Stimulated activated naive B cell treated with anti-CD40 and anti-IgM and Interleukin-4, amounts not matched to agents 10 μg/mL and 1 μg/mL and 100 μg/mL, for 72 hours (primary cell): ENCODE data around the gene ACAD9.
"Not testable (repeated sequence)": the region's sequence is repeated elsewhere in the genome, so short reads cannot be mapped to it uniquely, and the experiment has no call there.

Experiments
- ATAC-seq, 2 donors: fragments of 150-1000 bp; cut with Tn5 transposase; replicated peaks; 2 replicates each; pipeline ENCODE4 v1.10.0; 2021; ENCODE audit warnings: moderate library complexity in 1 of 2
- DNase-seq: peaks from one replicate; pipeline ENCODE4 v3.0.0; 2021
- H3K27ac Mint-ChIP-seq: one replicate; pipeline ENCODE4 v1.8.0; 2022; ENCODE audit warnings: mild to moderate bottlenecking, mixed read lengths
- H3K27me3 Mint-ChIP-seq, 2 donors: one replicate each; pipeline ENCODE4 v1.8.0; 2022; ENCODE audit warnings: mixed read lengths in 2 of 2
- H3K36me3 Mint-ChIP-seq, 2 donors: one replicate each; pipeline ENCODE4 v1.8.0; 2022; ENCODE audit warnings: mixed read lengths in 2 of 2, mild to moderate bottlenecking in 1 of 2
- H3K4me1 Mint-ChIP-seq, 2 donors: one replicate each; pipeline ENCODE4 v1.8.0; 2022; ENCODE audit warnings: mixed read lengths in 2 of 2, mild to moderate bottlenecking in 1 of 2
- H3K4me3 Mint-ChIP-seq, 2 donors: one replicate each; pipeline ENCODE4 v1.8.0; 2022; ENCODE audit warnings: mild to moderate bottlenecking in 2 of 2, mixed read lengths in 2 of 2, moderate library complexity in 1 of 2
- H3K9me3 Mint-ChIP-seq, 2 donors: one replicate each; pipeline ENCODE4 v1.8.0; 2022; ENCODE audit warnings: mixed read lengths in 2 of 2, mild to moderate bottlenecking in 1 of 2

The ACAD9 gene

DNA sequence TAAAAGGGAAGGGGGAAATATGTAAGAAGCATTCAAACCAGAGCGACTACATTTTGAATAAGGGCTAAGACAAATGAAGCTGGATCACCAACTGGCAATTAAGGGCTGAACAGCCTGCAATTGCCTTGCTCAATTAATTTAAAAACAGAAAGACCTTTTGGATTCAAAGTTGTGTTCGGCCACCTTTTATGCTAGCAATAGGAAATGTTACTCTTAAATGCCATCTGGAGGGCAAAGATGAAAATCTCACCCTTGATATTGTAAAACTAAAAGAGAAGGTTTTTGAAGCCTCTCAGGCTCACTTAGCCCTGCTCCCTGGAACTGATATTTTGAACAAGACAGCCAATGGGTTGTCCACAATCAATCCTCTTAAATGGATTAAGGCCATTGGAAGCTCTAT is 44.2 kb downstream of the ACAD9 start:
- Mint-ChIP-seq H3K9me3 (peaks cover 23 to 29% of the 10 kb centered on the region in 2 donors), H3K4me1 (peaks cover 7 to 17% of the 10 kb centered on the region in 2 donors), H3K4me3 (no peak overlapping the region), H3K36me3 (peaks cover 27 to 38% of the 10 kb centered on the region in 2 donors), H3K27ac (no peak overlapping the region), H3K27me3 (peaks cover 3 to 5% of the 10 kb centered on the region in 2 donors)
- DNase-seq (no peak), ATAC-seq (no peak)

GRCh38 chr3:128923986-128924385 is 44.6 kb downstream of the ACAD9 start:
- not testable (repeated sequence) for H3K27me3 Mint-ChIP-seq, DNase-seq, ATAC-seq, H3K4me3 Mint-ChIP-seq, H3K27ac Mint-ChIP-seq
- peaks cover 23 to 29% of the 10 kb centered on the region in 2 donors for H3K9me3 Mint-ChIP-seq
- peaks cover 25 to 34% of the 10 kb centered on the region in 2 donors for H3K36me3 Mint-ChIP-seq
- H3K4me1 Mint-ChIP-seq: peaks cover 7 to 17% of the 10 kb centered on the region in 2 donors

GRCh38 chr3:128929364-128929763 is 49.9 kb downstream of the ACAD9 start:
- Mint-ChIP-seq H3K4me3 (no peak overlapping the region), H3K9me3 (peaks cover 11 to 24% of the 10 kb centered on the region in 2 donors), H3K27ac (no peak overlapping the region), H3K4me1 (no peaks in the 10 kb centered on the region), H3K36me3 (peaks cover 8 to 14% of the 10 kb centered on the region in 2 donors), H3K27me3 (peaks cover 5 to 17% of the 10 kb centered on the region in 2 donors)
- ATAC-seq: no peak
- DNase-seq: no peak

DNA sequence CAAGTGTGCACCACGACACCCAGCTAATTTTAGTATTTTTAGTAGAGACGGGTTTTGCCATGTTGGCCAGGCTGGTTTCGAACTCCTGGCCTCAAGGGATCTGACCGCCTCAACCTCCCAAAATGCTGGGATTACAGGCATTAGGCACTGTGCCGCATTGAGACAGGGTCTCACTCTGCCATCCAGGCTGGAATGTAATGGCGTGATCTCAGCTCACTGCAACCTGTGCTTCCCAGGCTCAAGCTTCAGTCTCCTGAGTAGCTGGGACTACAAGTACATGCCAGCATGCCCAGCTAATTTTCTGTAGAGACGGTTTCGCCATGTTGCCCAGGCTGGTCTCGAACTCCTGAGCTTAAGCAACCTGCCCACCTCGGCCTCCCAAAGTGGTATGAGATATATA is 51.6 kb downstream of the ACAD9 start:
- no peak overlapping the region for H3K4me3 Mint-ChIP-seq
- ATAC-seq: no peak
- H3K27me3 Mint-ChIP-seq: peaks cover 5 to 17% of the 10 kb centered on the region in 2 donors
- H3K27ac Mint-ChIP-seq: no peak overlapping the region
- H3K9me3 Mint-ChIP-seq: peaks cover 8 to 13% of the 10 kb centered on the region in 2 donors
- no peaks in the 10 kb centered on the region for H3K4me1 Mint-ChIP-seq
- no peak for DNase-seq
- H3K36me3 Mint-ChIP-seq: peaks cover 2 to 3% of the 10 kb centered on the region in 2 donors

DNA sequence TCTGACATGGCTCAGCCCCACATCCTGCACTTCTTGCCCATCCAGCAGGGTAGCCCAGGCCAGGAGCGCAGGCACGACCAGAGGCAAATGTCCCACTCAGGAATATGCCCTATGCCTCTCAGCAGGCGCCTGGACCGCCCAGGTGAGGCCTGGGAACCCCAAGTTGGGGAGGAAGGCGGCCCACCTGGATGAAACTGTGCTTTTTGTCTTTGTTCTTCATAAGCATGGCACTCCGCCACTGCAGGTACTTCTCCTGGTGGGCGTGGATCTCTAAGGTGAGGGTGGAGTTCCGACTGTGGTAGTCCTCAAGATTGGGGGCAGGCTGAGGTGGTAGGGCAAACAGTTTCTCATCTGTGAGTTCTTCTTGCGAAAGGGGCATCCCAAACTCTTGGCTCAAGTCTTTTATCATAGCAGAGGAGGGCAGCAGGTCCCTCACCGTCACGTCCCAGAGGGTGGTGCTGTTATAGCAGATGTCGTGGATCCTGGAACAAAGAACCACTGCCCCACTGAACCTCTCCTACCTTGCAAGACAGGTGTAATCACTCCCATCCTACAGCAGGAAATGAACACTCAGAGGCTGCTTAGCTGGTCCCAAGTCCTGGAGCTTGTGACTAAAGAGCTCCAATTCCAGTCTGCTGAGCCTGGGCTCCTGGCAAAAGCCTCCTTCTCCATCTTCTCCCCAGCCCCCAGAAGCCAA is 53.2 kb downstream of the ACAD9 start:
- Mint-ChIP-seq H3K4me3 (no peak overlapping the region), H3K27me3 (peaks cover 0 to 14% of the 10 kb centered on the region in 2 donors), H3K36me3 (peaks cover 0 to 2% of the 10 kb centered on the region in 2 donors), H3K4me1 (no peaks in the 10 kb centered on the region), H3K9me3 (peaks cover 3 to 4% of the 10 kb centered on the region in 2 donors), H3K27ac (no peak overlapping the region)
- ATAC-seq: no peak
- DNase-seq: no peak

DNA sequence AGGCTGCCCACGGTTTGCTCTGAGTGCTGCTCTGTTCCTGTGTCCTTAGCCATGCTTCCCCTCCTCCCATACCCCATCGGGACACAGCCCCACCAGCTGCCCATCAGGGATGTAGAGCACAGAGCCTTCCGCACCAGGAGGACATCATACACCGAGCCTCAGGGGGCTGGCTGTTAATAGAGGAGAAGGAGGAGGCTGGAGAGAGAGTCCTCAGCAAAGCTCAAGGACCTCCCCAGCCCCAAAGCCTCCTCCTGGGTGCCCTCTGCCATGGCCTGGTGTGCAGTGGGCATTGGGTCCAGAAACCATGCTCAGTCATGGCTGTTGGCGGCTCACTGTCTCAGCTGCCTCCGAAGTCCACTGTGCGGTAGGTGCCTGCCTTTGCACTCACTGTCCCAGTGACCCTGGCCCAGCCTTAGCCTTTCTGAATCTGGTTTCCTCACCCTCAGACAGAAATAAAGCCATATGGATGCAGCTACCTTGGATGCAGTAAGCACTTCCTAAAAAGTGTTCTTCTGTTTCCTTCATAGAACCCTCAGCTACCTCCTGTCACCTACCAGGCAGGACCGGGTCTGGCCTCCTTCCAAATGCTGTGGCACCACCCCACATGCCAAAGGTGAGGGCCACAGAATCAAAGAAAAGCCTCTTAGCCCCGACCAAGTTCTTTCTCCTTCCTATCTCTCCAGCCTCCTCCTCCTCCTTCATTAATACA is 53.9 kb downstream of the ACAD9 start:
- Mint-ChIP-seq H3K27me3 (peaks cover 0 to 14% of the 10 kb centered on the region in 2 donors), H3K4me3 (no peak overlapping the region)
- ATAC-seq: no peak

GRCh38 chr3:128933922-128934253 is 54.5 kb downstream of the ACAD9 start:
- Mint-ChIP-seq H3K4me3 (no peak overlapping the region), H3K9me3 (peaks cover 3 to 4% of the 10 kb centered on the region in 2 donors), H3K4me1 (no peaks in the 10 kb centered on the region), H3K27ac (no peak overlapping the region), H3K36me3 (peaks cover 0 to 2% of the 10 kb centered on the region in 2 donors), H3K27me3 (peaks cover 0 to 14% of the 10 kb centered on the region in 2 donors)
- no peak for DNase-seq
- ATAC-seq: no peak

More for the DNA sequence above, 53.9 kb downstream of the ACAD9 start:
- no peaks in the 10 kb centered on the region for H3K4me1 Mint-ChIP-seq
- no peak for DNase-seq
- H3K36me3 Mint-ChIP-seq: peaks cover 0 to 2% of the 10 kb centered on the region in 2 donors
- H3K9me3 Mint-ChIP-seq: peaks cover 3 to 4% of the 10 kb centered on the region in 2 donors
- H3K27ac Mint-ChIP-seq: no peak overlapping the region

- no peak for ATAC-seq
- no peak for DNase-seq
- Mint-ChIP-seq H3K4me1 (no peaks in the 10 kb centered on the region), H3K9me3 (no peaks in the 10 kb centered on the region), H3K27ac (no peak overlapping the region), H3K4me3 (no peak overlapping the region), H3K36me3 (no peaks in the 10 kb centered on the region), H3K27me3 (peaks cover 0 to 10% of the 10 kb centered on the region in 2 donors)
Observed at GRCh38 chr3:128935922-128936321, 56.5 kb downstream of the ACAD9 start.

- H3K4me3 Mint-ChIP-seq: no peak overlapping the region
- H3K4me1 Mint-ChIP-seq: no peaks in the 10 kb centered on the region
- DNase-seq (no peak), ATAC-seq (no peak)
- no peaks in the 10 kb centered on the region for H3K36me3 Mint-ChIP-seq
- H3K9me3 Mint-ChIP-seq: no peaks in the 10 kb centered on the region
- H3K27ac Mint-ChIP-seq: no peak overlapping the region
- H3K27me3 Mint-ChIP-seq: peaks cover 0 to 10% of the 10 kb centered on the region in 2 donors
Observed at GRCh38 chr3:128936341-128936740, 56.9 kb downstream of the ACAD9 start.

GRCh38 chr3:128940252-128940651 is 60.8 kb downstream of the ACAD9 start:
- Mint-ChIP-seq H3K4me3 (no peak overlapping the region), H3K27ac (no peak overlapping the region), H3K9me3 (no peaks in the 10 kb centered on the region), H3K27me3 (peaks cover 0 to 3% of the 10 kb centered on the region in 2 donors), H3K36me3 (no peaks in the 10 kb centered on the region), H3K4me1 (no peaks in the 10 kb centered on the region)
- ATAC-seq: no peak
- no peak for DNase-seq

- Mint-ChIP-seq H3K27me3 (peaks cover 0 to 3% of the 10 kb centered on the region in 2 donors), H3K36me3 (no peaks in the 10 kb centered on the region), H3K27ac (no peak overlapping the region), H3K4me3 (no peak overlapping the region), H3K9me3 (no peaks in the 10 kb centered on the region), H3K4me1 (no peaks in the 10 kb centered on the region)
- ATAC-seq (no peak), DNase-seq (no peak)
Observed at GRCh38 chr3:128942161-128942952, 62.9 kb downstream of the ACAD9 start.

GRCh38 chr3:128945041-128945877 is 65.8 kb downstream of the ACAD9 start:
- Mint-ChIP-seq H3K36me3 (no peaks in the 10 kb centered on the region), H3K27me3 (no peaks in the 10 kb centered on the region), H3K9me3 (no peaks in the 10 kb centered on the region), H3K4me3 (no peak overlapping the region), H3K4me1 (no peaks in the 10 kb centered on the region), H3K27ac (no peak overlapping the region)
- ATAC-seq (no peak), DNase-seq (no peak)

- Mint-ChIP-seq H3K9me3 (no peaks in the 10 kb centered on the region), H3K36me3 (no peaks in the 10 kb centered on the region), H3K4me3 (no peak overlapping the region), H3K4me1 (no peaks in the 10 kb centered on the region), H3K27me3 (no peaks in the 10 kb centered on the region), H3K27ac (no peak overlapping the region)
- DNase-seq: no peak
- no peak for ATAC-seq
Observed at GRCh38 chr3:128945878-128946175, 66.4 kb downstream of the ACAD9 start.

DNA sequence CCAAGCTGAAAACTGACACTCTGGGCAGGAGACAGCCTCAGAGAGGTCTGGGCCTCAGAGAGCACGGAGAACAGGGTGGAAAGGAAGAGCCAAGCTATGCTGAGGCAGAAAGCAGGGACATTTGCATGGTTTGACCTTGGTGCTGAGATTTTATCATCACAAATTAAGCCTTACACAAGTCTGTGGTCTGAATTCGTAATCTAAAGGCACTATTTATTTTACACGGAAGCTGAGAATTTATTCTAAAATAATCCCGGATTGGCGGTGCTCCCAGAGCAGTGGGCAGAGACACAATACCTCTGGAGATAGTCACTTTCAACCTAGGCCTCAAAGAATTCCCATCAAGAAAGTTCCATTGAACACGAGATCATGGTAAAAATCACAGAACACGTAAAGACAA is 67.0 kb downstream of the ACAD9 start:
- no peak for DNase-seq
- ATAC-seq: no peak
- H3K36me3 Mint-ChIP-seq: no peaks in the 10 kb centered on the region
- H3K4me3 Mint-ChIP-seq: no peak overlapping the region
- H3K9me3 Mint-ChIP-seq: no peaks in the 10 kb centered on the region
- no peaks in the 10 kb centered on the region for H3K27me3 Mint-ChIP-seq
- H3K27ac Mint-ChIP-seq: no peak overlapping the region
- H3K4me1 Mint-ChIP-seq: no peaks in the 10 kb centered on the region
